Epithelial cell of prostate (primary cell): ENCODE measurements around the gene MMP24.

Experiments
- DNase-seq: peaks from one replicate; pipeline ENCODE4 v3.0.0-alpha.2; 2011; ENCODE audit warnings: low read depth, low spot score
- H3K27ac ChIP-seq: fragments of 450-650 bp; 2 replicates; pipeline ENCODE4 v1.5.1; 2017; ENCODE audit warnings: mild to moderate bottlenecking

The MMP24 gene

GRCh38 chr20:35275741-35276251, 49.3 kb downstream of the MMP24 start:
- no peak overlapping the region for H3K27ac ChIP-seq
- DNase-seq, result no peak

DNA sequence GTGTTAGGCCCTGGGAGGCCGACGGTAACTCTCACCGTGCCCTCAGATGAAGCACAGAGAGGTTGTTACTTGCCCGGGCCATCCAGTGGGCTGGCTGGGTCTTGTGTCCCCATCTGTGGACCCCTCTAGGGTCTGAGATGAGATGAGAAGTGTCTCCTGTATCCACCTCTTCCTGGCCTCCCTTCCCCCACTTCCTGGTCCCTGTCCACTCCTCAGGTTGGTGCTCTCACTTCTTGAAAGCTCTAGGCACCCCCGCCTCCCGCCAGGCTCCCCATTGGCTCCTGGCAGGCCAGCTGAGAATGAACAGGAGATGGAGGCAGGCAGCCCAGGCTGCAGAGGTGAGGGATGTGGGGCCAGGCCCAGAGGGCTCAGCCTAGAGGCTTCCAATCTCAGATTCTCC, 49.9 kb downstream of the MMP24 start:
- peak overlapping the region; percentile 98 for H3K27ac ChIP-seq
- no peak for DNase-seq

DNA sequence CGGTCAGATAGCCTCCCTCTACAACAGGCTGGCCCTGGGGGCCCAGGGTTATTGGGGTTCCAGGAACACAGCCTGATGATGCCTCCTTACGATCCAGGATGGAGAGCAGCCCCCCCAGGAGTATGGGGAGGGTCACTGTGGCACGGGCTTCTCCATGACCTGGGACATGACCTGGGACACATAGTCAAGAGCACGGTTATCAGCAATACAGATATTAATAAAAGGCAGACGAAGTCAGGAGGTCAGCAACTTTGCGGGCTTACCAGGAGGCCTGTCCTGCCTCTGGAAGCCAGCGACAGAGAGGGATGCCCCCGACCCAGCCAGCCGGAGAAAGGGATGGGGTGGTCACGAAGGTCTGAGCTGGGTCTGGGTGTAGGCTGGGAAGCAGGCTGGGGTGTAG, 50.6 kb downstream of the MMP24 start:
- DNase-seq, result no peak
- H3K27ac ChIP-seq, result peak overlapping the region; percentile 98

GRCh38 chr20:35277531-35278395, 51.3 kb downstream of the MMP24 start, which contains the start of gene MMP24OS:
Gene MMP24OS (minus strand): TSS chr20:35278122. CDS start chr20:35277929, 193 bp downstream.
- H3K27ac ChIP-seq, result peak within 1 kb of the TSS; percentile 98
- no peak for DNase-seq

DNA sequence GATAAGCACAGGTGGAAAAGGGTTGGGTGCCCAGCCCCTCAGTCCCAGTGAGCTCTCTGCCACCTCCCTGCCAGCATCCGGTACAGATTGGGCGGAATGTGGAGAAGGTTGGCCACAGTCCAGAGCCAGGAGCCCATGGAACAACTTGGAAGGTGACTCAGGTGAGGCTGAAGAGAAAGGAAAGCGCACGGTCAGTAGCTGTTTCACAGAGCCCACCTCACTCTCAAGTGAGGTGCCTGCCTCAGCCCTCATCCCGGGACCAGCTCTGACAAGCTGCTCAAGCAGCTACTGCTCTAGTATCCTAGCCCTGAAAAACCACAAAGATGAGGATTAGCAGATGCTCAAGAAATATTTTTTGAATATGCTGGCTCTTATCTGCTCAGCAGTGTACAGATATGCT, 52.5 kb downstream of the MMP24 start:
- peak overlapping the region; percentile 98 for H3K27ac ChIP-seq
- no peak for DNase-seq

DNA sequence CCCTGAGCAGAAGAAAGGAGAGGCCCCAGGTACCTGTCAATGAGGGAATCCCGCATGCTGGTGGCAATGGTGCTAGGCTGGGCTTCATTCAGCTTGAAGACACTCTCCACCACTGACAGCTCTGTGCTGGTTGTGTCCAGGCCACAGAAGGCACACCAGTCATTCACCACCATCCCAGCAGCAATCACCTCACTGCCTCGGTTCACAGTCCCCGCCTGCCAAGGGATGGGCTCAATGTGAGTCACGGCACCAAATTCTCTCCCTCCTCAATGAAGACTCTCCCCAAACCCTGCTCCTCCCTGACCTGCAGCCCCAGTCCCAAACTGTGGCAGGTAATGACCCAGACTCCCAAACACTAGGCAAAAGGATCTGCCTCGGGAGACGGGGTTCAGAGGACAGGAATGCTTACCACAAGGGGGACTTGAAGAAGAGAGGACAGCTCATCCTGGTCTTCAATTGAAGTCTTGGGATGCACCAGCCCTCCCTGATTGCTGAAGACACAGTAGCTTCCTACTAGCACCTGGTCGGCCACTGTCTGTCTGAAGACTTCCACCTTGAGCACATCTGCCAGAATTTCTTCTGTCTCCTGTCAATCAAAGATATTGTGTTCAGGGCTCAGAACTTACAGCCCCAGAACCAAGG, 53.2 kb downstream of the MMP24 start:
- DNase-seq, result no peak
- peak overlapping the region; percentile 98 for H3K27ac ChIP-seq

DNA sequence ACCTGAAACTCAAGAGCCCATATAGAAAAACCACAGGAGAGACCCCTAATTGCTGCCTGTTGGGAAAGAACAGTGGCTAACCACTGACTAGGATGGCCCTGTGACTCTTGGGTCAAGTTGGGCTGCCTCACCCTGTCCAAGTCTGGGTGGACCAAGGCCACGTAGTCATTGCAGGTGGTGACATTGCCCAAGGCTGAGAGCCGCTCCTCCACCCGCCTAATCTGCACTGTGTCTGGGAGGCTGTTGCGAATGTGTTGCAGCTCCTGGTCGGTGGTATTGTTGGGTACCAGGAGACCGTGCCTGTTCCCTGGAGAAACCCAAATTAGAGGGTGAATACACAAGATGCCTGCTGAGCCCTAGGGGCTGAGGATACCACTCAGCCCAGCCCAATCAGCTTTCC, 54.0 kb downstream of the MMP24 start:
- no peak for DNase-seq
- H3K27ac ChIP-seq, result peak overlapping the region; percentile 98

DNA sequence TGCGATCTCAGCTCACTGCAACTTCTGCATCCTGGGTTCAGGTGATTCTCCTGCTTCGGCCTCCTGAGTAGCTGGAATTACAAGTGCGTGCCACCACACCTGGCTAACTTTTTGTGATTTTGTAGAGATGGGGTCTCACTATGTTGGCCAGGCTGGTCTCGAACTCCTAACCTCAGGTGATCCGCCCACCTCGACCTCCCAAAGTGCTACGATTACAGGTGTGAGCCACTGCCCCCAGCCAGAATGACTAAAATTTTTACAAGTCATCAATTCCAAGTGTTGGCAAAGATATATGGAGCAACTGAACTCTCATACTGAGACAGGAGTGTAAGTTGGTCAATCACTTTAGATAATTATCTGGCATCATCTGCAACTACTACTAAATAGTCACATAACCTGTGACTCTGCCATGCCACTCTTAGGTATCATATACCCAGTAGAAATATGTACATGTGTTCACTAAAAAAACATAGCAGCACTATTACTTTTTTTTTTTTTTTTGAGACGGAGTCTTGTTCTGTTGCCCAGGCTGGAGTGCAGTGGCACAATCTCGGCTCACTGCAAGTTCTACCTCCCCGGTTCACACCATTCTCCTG, 55.1 kb downstream of the MMP24 start:
- DNase-seq, result no peak
- peak overlapping the region; percentile 98 for H3K27ac ChIP-seq

GRCh38 chr20:35283441-35284266, 57.2 kb downstream of the MMP24 start:
- H3K27ac ChIP-seq, result peak overlapping the region; percentile 98
- no peak for DNase-seq

DNA sequence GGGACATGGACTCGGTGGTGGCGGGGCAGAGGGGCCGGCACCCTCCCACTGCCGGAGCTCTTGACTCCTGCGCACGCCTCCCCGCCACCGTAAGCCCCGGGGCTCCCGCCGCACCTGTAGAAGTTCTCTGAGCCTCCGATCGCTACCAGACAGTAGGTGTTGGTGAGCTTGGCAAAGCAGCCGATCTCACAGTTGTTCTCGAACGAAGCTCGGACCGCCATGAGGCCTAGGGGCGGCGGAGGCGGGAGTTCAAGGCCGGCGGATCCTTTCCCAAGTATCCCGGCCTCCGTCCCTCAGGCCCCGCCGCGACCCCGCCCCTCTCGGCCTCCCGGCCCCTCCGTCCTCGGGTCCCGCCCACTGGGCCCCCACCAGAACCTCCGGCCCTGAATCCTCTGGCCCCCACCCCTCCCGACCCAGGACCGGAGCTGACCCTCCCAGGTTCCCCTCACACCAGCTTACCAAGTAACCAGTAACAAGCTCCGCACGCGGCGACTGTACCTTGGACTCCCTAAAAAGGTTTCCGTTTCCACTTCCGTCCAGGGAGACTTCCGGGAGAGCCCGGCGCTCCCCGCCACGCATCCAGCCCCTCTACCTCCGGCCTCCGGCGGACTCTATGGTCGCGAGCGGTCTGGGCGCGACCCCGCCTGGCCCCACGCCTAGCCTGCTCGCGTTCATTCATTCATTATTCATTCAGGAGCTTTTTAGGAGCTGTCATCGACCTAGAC, 57.9 kb downstream of the MMP24 start, which contains the start of gene EIF6:
TSS of gene EIF6 (minus strand) at position 506 of the 725 bp plus-strand sequence. CDS start at position 221, 285 bp downstream.
- H3K27ac ChIP-seq, result peak within 1 kb of the TSS; percentile 98
- DNase-seq, result no peak

DNA sequence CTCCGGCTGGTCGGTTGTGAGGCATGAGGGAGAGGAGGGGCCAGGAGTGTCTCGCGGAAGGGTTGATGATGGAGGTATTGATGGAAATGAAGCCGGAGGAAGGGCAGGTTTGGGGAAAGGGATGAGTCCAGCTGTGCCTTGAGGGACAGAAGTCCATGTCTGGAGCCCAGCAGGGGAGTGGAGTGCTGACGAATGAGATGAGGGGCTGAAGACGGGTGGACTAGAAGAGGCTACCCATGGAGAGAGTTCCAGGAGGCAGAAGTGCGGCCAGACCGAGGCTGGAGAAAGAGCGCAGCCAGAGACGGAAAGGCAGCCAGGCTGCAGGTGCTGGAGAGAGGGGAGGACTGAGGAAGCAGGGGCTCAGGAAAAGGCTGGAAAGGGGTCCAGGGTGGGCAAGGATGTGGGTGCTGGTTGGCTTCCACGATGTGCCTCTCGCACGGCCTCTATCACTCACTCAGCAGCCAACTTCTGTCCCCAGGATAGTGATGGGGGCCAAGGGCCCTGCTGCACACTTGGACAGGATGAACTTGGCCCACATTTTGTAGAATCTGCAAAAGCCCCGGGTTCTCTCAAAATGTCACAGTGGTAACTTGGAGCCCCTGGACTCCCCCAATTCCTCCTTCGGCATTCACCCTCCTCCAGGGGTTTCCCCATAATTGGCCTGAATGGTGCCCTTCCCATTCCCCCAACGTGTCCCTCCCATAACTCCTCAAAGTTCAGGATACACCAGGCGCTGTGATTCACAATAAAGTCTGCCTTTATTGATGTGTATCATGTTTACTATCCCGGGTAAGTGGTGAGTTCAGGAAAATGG, 58.7 kb downstream of the MMP24 start:
- peak overlapping the region; percentile 98 for H3K27ac ChIP-seq
- no peak for DNase-seq

- peak; percentile 62 for DNase-seq
- H3K27ac ChIP-seq, result peak overlapping the region; percentile 98
These were observed 59.3 kb downstream of the MMP24 start for GRCh38 chr20:35285806-35286076.

- no peak for DNase-seq
- peak overlapping the region; percentile 98 for H3K27ac ChIP-seq
These were observed 59.8 kb downstream of the MMP24 start for GRCh38 chr20:35286077-35286898.

DNA sequence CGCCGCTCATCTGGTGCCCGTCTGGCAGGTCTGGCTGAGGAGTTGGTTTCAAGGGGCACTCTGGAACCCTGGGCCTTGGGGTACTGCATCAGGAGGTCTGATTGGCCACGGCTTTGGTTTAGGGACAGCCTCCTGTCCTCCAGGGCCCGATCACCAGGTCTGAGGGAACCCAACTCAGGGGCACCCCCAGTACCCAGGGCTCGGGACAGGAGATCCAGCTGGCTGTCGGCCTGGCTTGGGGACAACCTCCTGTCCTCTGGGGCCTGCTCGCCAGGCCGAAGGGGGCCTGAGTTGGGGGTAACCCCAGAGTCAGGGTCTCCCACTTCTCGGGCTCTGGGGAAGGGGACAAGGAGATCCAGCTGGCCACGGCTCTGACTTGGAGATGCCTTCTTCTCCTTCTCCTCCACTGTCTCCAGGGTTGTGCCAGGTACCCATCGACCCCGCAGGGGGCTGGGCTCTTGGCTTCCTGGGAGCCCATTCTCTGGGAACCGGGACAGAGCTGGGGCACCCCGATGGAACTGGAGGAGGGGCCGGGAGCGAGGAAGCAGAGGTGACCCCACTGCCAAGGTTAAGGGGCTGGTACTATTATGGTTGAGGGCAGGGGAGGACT, 60.5 kb downstream of the MMP24 start:
- no peak overlapping the region for H3K27ac ChIP-seq
- no peak for DNase-seq

DNA sequence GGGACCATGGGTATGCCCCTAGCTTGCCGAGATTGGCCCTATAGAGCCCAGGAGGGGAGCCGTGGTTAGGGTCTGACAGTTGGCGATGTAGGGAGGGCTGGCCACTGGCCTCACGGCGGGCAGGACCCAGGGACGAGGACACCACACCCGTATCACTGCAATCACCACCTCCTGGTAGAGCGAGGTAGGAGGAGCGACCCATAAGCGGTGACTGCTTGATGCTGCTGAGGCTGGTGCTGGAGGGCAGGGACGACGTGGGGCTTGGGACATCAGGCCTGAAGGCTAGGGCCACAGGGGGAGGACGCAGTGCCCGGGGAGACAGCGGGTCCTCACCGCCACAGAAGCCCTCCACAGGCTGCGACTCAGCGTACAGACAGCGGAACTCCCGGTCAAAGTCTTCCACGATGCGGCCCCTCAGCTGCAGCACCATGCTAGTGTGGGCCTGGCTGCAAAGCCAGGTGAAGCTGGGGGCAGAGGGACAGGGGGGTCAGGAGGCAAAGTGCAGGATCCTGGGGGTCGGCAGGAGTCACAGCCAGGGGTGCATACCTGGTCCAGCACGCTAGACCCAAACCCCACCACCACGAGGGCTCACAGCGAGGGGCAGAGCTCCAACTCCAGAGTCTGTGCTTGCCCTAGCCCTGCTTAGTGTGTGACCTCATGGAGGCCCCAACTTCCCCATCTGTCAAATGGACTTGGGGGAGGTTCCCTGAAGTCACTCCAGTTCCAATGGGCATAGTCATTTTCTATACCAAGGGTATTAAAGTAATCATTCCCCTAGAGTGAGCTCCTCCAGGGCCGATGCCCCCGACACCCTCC, 61.2 kb downstream of the MMP24 start:
- no peak for DNase-seq
- H3K27ac ChIP-seq, result no peak overlapping the region

- DNase-seq, result no peak
- no peak overlapping the region for H3K27ac ChIP-seq
These were observed 62.0 kb downstream of the MMP24 start for GRCh38 chr20:35288325-35289060.
